HT1080 (cell line): ENCODE data around the gene ZNF425. TPM values are rescaled to one million over a fixed set of nuclear protein-coding genes. Genes with fewer than 3 reads are reported as not detected.
A peak's percentile ranks its signal among the peaks of the same experiment; 100 is the strongest.
"Not testable (repeated sequence)": the region's sequence is repeated elsewhere in the genome, so short reads cannot be mapped to it uniquely, and the experiment has no call there.

Experiments
- DNase-seq: peaks from one replicate; pipeline ENCODE4 v3.0.0-alpha.2; 2015; ENCODE audit warnings: low read depth
- total RNA-seq: library from RNA; depleted of rRNA; stranded (reverse); fragments of >200 nt; shearing (Covaris generic); gene quantifications from 2 replicates; pipeline ENCODE4 v1.2.3, GENCODE V29; 2014

The ZNF425 gene
- total RNA-seq, 1 experiment from 2014 or later, result 0.23 TPM

- no peak for DNase-seq
These were observed 7.0 kb upstream of the ZNF425 start for GRCh38 chr7:149133028-149133710.

GRCh38 chr7:149130572-149131198, 4.6 kb upstream of the ZNF425 start:
- DNase-seq, result no peak

GRCh38 chr7:149126662-149127266, 640 bp upstream of the ZNF425 start:
- peak; percentile 54 for DNase-seq

GRCh38 chr7:149125189-149125862, 798 bp downstream of the ZNF425 start:
- peak; percentile 19 for DNase-seq

GRCh38 chr7:149109969-149110368, 16.2 kb downstream of the ZNF425 start:
- DNase-seq, result peak; percentile 57

GRCh38 chr7:149104749-149105148, 21.4 kb downstream of the ZNF425 start:
- no peak for DNase-seq

GRCh38 chr7:149104214-149104613, 21.9 kb downstream of the ZNF425 start:
- no peak for DNase-seq

GRCh38 chr7:149103424-149103823, 22.7 kb downstream of the ZNF425 start:
- no peak for DNase-seq

- DNase-seq, result no peak
These were observed 23.5 kb downstream of the ZNF425 start for GRCh38 chr7:149102666-149103065.

GRCh38 chr7:149100821-149101220, 25.3 kb downstream of the ZNF425 start:
- DNase-seq, result no peak

GRCh38 chr7:149099058-149099457, 27.1 kb downstream of the ZNF425 start:
- DNase-seq, result no peak

GRCh38 chr7:149097088-149097487, 29.0 kb downstream of the ZNF425 start:
- no peak for DNase-seq

GRCh38 chr7:149093228-149093627, 32.9 kb downstream of the ZNF425 start:
- DNase-seq, result no peak

- not testable (repeated sequence) for DNase-seq
These were observed 33.9 kb downstream of the ZNF425 start for GRCh38 chr7:149092244-149092643.

- DNase-seq, result peak; percentile 80
These were observed 35.5 kb downstream of the ZNF425 start, which contains the start of gene ZNF786 for GRCh38 chr7:149090397-149091195. ZNF786 (minus strand) TSS chr7:149090718; CDS start chr7:149090640, 78 bp downstream.

GRCh38 chr7:149087376-149087775, 38.7 kb downstream of the ZNF425 start:
- DNase-seq, result no peak

GRCh38 chr7:149085866-149086265, 40.3 kb downstream of the ZNF425 start:
- DNase-seq, result no peak

GRCh38 chr7:149084407-149084806, 41.7 kb downstream of the ZNF425 start:
- DNase-seq, result no peak

GRCh38 chr7:149081914-149082313, 44.2 kb downstream of the ZNF425 start:
- DNase-seq, result no peak

GRCh38 chr7:149077594-149077993, 48.5 kb downstream of the ZNF425 start:
- DNase-seq, result no peak

GRCh38 chr7:149075286-149075685, 50.8 kb downstream of the ZNF425 start:
- DNase-seq, result no peak
